Myocyte (in vitro differentiated cells): ENCODE measurements around the gene DYRK1A. TPM values are rescaled to one million over a fixed set of nuclear protein-coding genes. Genes with fewer than 3 reads are reported as not detected.
"Not testable (repeated sequence)": the region's sequence is repeated elsewhere in the genome, so short reads cannot be mapped to it uniquely, and the experiment has no call there.

Experiments used
- DNase-seq: peaks from one replicate; pipeline ENCODE4 v3.0.0-alpha.2; 2012; ENCODE audit warnings: low read depth
- polyA plus RNA-seq: library from polyadenylated mRNA; unstranded; fragments of >200 nt; gene quantifications from one replicate; pipeline ENCODE4 v1.2.1, GENCODE V29; 2012; ENCODE audit warnings: missing spikeins
- total RNA-seq: library from RNA; depleted of rRNA; stranded (reverse); fragments of >200 nt; gene quantifications from 2 replicates; pipeline ENCODE4 v1.2.3, GENCODE V29; 2014

Gene DYRK1A
- total RNA-seq = 79.6 and 97.3 TPM in 2 replicates
- polyA plus RNA-seq = 25.9 TPM

DNA sequence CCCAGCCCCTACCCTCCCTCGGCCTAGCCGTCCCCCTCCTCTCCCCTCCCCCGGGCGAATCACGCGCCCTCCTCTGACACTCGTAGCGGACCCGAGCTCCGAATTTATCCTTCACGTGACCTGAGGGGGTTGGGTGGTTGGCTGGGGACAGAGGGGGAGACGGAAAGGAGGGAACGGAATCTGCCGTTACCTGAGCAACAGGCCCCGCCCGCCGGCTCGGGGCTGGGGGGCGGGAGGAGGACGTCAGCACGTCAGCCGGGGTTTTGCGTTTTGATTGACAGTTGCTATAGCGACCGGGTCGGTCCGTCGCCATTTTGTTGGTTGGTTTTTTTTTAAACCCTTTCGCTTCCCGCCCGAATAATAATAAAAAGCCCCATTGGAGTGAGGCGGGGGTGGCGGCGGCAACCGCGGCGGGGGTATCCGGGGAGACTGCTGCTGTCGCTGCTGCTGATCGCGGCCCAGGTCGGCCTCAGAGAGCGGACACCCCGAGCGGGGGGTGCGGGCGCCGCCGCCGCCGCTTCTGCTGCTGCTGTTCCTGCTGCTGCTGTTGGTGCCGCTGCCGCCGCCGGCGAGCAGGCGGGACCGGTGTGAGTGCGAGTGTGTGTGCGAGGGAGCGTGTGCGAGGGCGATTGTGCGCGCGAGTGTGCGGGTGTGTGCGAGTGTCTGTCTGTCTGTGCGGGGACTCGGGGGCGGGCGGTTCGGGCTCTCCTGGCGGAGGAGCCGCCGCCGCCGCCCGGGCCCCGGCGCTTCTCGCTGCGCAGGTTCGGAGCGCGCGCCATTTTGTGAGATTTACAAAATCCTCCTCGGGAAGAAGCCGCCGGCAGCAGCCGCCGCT is at the start of gene DYRK1A:
Gene DYRK1A (plus strand): TSS at position 292 of the 835 bp plus-strand sequence. CDS start 53,602 bp downstream, outside the sequence.
- peak; percentile 100 for DNase-seq

DNA sequence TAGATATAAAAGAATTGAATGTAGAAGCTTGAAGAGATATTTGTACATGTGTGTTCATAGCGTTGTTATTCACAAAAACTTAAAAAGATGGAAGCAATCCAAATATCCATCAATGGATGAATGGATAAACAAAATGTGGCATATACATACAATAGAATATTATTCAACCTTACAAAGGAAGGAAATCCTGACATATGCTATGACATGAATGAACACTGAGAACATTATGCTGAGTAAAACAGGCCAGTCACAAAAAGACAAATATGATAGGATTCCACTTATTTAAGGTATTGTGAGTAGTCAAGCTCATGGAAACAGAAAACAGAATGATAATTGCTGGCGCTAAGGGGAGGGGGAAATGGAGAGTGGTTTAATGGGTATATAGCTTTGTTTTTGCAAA is 47.0 kb upstream of the DYRK1A start:
- no peak for DNase-seq

DNA sequence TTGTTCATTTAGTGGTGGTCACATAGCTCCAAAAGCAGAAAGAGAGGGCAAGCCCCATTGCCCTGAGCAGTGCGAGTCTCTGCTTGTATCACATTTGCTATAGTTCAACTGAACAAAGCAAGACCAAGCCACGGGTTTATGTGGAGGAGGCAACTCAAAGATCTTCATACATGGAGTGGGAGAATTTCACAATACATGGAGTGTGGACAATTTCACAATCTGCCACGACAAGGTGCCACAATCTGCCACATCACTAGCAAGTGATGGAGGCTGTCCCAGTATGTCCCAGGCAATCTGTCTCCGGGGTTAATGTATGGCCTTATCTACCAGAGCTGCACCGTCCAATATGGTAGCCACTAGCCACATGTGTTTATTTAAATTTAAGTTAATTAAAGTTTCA is 44.5 kb upstream of the DYRK1A start:
- DNase-seq = no peak

DNA sequence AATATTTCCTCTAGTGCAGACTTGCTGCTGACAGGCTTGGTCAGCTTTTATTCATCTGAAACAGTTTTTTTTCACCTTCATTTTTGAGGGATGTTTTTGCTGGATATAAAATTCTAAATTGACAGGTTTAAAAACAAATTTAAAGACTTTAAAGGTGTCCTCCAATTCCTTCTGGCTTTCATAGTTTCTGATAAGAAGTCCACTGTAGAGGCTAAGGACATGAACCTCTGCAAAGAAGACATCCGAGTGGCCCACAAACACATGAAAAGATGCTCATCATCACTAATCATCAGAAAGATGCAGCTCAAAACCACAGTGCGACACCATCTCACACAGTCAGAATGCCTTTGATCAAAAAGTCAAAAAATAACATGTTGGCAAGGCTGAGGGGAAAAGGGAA is 42.0 kb upstream of the DYRK1A start:
- DNase-seq = no peak

DNA sequence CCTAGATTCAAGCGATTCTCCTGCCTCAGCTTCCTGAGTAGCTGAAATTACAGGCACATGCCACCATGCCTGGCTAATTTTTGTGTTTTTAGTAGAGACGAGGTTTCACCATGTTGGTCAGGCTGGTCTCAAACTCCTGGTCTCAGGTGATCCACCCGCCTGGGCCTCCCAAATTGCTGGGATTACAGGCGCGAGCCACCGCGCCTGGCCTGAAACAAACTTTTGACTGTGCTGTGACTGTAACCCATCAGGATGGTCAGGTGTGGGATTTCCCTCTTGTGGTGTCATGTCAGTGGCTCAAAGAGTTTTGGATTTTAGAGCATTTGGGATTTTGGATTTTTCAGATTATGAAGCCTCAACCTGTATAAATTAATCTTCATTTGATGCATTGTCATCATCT is 38.4 kb upstream of the DYRK1A start:
- not testable (repeated sequence) for DNase-seq

DNA sequence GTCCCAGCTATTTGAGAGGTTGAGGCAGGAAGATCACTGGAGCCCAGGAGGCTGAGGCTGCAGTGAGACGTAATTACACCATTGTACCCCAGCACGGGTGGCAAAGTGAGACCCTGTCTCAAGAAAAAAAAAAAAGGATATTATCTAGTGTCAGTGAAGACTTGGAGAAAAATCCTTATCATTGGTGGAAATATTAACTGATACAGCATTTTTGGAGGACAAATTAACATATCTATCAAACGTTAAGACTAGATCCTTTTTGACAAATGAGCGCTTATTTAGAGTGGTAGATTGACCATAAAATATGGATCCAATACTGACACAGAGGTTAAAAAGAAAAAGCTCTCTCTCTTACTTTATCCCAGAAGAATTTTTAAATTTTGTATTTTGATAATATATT is 35.2 kb upstream of the DYRK1A start:
- no peak for DNase-seq

DNA sequence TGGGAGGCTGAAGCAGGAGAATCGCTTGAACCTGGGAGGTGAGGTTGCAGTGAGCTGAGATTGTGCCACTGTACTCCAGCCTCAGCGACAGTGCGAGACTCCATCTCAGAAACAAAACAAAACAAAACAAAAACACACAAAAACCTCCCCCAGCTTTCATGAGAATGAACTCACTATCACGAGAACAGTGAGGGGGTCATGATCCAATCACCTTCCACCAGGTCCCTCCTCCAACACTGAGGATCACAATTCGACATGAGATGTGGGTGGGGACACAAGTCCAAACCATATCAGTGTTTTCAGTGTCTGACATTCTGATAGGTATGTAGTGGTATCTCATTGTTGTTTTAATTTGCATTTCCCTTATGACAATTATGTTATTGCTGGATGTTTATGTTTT is 31.5 kb upstream of the DYRK1A start:
- DNase-seq = no peak

DNA sequence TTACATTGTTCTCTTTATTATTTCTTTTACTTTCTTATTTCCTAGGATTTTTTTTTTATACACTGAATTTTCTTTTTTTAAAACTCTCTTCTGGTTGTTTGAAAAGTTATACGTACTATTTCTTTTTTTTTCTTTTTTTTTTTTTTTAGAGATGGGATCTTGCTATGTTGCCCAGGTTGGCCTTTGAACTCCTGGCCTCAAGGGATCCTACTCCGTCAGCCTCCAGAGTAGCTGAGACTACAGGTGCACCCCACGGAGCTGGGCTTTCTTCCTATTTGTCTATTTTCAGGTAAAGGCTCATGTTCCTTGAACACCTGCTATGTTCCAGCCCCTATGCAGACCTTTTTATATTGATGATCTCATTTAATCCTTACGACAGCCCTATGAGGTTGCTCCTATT is 29.4 kb upstream of the DYRK1A start:
- peak; percentile 21 for DNase-seq

DNA sequence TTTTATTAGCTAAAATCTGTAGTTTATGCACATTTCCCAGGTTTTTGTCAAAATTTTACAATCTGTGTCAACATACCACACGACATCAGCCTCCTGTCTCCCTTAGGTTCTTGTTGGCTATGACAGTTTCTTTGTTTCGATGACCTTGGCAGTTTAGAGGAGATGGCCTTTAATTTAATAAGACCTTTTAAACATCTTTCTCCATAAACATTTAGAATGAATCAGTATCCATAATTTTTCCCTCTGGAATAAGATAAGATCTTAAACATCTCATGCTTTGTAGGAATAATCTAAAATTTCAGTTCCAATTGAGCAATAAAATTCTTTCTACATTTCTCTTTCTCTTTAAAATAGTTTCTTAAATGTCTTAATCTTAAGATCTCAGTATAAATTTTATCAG is 28.7 kb upstream of the DYRK1A start:
- peak; percentile 13 for DNase-seq

DNA sequence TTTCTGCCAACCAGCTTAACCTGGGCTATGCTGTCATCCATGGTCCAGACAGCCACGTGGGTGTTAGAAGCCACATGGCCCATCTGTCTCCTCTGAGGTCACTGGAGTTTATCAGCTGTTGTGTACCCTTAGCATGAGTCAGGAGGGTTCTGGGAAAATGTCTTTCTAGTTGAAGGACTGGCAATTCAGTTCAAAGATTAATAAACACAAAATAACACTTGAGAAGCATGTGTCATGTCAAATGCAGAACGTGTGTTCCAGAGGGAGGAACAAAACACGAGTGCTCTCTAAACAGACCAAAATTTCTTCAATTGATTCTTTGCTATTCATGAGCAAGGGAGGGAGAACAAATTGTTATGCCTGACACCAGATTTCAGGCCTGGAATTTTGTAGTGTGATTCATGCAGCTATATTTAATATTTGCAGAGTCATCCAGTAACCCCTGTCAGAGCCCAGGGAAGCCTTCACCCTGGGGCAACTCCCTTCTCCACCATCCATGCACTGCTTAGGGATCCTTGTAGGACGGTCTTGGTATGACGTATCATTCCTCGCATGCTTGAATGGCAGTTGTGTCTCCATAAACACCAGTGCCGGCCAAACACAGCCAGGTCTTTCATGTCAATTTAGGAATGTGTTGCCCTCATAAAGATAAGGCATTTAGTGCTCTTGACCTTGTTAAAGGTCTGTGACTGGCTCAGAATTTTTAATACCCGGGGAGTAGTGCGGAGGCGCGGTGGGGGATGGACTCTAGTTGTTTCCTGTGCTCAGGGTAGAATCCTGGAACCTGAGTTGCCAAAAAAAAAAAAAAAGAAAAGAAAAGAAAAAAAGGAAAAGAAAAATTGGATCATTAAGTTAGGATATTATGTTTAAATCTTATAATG is 27.7 kb upstream of the DYRK1A start:
- peak; percentile 98 for DNase-seq

DNA sequence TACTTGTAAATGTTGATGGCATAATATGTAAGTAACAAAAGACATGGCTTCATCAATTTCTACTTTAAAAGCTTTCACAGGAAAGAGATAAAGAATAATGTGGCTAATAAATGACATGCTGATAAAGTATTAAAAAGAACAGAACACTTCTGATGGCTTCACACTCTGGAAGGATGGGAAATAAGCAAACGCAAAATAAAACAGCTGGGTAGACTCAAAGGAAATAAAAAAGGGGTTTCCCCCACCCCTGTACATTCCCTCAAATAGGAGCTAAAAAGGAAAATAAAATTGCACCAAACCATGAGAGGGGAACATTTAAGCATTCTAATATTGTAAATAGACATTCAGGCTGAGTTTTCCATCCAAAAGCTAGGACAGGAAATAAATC is 27.0 kb upstream of the DYRK1A start:
- peak; percentile 31 for DNase-seq

DNA sequence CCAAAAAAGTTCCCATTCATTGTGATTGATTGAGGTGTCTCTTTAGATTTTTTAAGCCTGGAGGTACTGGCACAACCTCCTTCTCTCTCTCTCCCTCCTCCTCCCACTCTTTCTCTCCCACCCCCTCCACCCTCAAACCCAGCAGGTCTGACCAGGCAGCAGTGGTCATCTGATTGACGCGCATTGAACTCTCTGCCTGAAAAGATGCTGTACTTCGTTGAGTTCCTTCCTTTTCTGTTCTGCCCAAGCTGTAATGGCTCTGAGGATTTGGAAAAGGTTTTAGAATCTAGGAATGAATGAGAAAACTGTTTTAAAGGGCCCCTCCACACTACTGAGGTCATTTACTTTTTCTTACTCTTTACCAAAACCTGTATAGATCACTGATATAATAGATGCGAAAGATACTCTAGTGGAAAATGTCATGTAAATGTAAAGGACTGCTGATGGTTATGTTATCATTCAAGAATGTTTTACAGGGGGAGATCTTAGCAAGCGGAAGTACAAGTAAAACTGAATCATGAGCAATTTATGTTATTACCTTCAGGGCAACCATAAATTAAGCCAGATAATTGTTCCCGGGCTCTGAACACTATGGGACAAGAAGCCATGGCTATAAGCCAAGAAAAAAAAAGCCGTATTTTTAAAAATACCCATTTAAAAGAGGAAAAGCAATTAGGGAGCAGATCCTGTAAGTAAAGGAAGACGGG is 25.2 kb upstream of the DYRK1A start:
- no peak for DNase-seq

DNA sequence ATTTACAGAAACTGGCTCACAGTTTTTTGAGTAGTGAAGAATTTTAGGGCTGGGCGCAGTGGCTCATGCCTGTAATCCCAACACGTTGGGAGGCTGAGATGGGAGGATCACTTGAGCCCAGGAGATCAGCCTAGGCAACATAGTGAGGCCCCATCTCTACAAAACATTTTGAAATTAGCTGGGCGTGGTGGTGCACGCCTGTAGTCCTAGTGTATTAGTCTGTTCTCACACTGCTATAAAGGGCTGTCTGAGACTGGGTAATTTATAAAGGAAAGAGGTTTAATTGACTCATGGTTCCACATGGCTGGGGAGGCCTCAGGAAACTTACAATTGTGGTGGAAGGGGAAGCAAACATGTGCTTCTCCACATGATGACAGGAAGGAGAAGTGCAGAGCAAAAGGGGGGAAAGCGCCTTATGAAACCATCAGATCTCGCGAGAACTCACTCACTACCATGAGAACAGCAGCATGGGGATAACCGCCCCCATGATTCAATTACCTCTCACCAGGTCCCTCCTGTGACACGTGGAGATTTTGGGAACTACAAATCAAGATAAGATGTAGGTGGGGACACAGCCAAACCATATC is 24.4 kb upstream of the DYRK1A start:
- no peak for DNase-seq

DNA sequence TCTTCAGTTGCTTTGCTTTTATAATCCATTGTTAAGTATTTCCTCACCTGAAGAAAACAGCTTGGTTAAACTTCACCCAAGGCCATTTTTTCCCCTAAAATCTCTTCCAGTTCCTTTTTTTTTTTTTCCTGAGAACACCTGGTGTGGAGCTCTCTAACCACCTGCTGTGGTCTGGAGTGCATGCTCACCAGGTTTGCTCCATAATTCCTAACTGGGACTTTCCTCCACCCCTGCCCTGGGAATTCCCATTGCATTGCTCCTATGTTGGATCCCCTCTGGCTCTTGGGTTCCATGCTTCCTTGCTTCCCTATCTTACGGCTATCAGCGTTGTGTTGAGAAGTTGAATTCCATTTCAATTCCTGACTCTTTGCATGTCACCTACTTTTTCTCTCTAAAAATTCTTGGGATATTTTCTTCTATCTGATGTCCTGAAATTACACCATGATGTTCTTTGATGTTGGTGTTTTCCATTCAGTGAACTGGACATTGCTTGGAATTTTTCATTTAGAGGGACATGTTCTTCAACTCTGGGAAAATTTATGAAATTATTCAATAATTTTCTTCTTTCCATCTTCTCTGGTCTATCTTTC is 19.6 kb upstream of the DYRK1A start:
- no peak for DNase-seq

DNA sequence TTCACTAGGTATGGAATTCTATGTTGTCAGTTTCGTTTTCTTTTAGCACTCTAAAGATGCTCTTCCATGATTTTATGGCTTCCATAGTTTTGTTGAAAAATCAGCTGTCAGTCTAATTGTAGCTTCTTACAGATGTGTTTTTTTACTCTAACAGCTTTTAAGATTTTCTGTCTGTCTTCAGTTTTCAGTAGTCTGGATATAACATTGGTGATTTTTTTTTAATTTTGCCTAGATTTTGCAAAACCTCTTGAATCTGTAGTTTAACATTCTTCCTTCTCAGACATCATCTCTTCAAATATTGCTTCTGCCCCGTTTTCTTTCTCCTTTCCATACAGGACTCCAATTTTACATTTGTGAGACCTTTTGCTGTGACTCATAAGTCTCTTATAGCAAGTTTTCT is 17.9 kb upstream of the DYRK1A start:
- peak; percentile 17 for DNase-seq

DNA sequence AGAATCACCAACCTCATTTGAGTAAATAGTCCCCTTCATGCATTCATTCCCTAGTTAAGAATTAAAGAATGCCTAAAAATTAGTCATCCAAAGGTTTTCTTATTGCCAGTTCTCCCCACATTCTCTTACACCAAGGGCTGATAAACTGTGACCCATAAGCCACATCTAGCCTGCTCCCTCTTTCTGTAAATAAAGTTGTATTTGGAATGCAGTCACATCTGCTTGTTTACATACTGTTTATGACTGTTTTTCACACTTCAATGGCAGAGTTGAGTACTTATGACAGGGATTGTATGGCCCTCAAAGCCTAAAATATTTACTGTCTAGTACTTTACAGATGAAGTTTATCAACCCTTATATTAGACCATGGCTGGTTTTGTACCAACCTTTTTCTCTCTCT is 16.1 kb upstream of the DYRK1A start:
- no peak for DNase-seq

DNA sequence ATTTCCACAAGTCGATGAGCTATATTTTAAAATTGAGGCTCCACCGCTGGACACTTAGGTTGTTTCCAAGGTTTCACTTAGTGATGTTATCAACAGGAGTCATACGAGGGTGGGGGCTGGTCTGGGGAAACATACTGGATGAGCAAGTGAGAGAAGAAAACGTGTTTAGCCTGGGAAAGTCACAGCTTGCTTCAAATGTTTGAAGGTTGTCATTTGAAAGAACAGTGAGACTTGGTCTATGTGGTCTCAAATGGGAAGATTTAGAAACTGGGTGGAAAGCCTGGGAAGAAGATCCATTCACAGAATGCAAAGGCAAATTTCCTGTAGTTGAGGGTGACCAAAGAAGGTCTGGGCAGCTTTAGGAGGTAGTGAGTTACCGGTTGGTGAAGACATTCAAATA is 9.9 kb upstream of the DYRK1A start:
- DNase-seq = no peak

DNA sequence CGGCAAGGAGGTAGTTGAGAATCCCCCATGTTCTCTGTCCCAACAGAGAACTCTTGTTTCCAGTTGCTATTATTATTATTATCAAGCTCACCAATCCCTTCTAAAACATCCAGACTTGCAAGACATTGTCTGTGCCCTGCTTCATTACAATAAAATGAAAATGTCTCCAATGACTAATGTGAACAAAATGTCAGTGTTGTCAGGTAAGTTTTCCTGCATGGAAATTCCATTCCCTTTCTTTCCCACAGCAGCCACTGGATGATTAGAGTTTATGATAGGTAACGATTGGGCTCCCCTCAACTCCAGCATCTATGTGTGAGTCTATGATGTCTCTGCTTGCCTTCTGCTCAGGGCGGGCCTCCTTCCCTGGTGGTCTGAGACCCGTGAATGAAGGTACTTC is 8.9 kb upstream of the DYRK1A start:
- DNase-seq = no peak

DNA sequence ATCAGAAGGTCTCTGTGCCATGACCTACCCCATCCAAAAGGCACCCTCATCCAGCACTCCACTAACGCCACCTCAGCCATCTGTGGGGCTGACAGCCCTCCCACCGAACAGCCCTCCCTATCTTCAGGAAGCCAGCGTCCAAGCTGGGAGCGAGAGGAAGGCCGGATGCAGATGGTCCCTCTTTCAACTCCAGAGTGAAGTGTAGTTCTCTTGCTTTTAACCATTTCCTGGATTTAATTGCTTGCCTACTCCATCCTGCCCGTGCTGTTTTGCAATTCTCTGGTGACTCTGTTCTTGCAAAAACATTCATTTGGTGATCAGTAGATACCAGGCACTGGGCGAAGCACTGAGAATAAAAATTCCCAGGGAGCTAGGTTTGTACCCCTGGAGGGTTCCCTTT is 8.2 kb upstream of the DYRK1A start:
- no peak for DNase-seq

DNA sequence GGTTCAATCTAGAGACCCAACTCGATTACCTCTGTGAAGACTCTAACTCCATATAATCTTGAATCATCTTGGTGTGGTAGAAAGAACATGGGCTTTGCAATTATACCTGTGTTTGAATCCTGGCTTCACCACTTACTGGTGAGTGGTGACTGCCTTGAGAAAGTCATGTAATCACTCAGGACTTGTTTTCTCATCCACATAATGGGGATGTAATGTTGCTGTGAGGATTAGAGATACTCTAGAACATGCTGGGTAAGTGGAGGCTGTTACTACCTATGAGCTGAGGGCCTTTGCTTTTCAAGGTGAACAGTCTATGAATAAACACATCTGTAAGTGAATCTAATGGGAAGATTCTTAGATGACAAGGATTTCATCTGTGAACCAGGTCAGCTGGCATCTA is 2.6 kb upstream of the DYRK1A start:
- DNase-seq = no peak

DNA sequence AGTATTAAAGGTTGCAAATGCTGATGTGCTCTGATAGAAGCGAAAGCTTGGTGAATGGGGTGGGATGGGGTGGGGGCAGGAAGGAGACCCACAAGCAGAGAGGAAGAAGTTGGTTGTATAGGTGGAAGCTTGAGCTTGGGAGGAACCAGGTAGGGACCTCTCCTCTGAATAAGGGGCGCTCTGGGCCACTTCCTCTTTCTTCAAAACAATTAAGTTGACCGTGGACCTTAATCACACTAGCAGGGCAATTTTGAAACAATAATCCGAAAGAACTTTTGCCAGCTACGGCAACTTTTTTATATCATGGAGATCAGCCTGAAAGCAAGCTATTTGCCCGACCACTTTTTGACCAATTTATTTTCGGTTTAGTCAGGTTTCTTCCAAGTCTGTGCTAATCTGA is 1.9 kb upstream of the DYRK1A start:
- DNase-seq = no peak
